ENCODE measurements around the gene MRPS30.
"Not testable (repeated sequence)": the region's sequence is repeated elsewhere in the genome, so short reads cannot be mapped to it uniquely, and the experiment has no call there.

Gene MRPS30

DNA sequence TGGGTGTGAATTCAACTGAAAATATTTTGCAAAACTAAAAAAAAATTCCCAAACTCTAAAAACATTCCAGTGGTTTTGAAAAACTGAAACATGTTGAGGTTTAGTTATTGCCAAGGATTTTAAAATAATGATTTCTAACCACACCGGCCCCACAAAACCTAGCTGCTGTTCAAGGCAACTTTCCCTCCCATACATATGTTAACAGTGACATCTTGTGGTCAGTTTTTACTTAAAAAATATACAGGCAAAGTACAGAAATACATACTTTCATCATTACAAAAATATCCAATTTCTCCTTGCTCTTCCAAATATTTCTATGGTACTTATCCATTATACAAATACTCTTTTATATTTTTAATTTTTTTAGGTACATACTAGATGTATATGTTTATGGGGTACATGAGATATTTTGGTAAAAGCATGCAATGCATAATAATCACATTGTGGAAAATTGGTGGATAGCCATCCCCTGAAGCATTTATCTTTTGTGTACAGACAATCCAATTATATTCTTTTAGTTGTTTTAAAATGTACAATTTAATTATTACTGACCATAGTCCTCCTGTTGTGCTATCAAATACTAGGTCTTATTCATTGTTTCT, 34.4 kb upstream of the MRPS30 start:
- no peak overlapping the region for H3K27ac ChIP-seq
- no peak overlapping the region for H3K4me3 ChIP-seq (ENCODE audit: low read depth, low read length)
- no peaks in the 10 kb centered on the region for H3K9me3 ChIP-seq (ENCODE audit: severe bottlenecking)
- no peak for DNase-seq
- no peaks in the 10 kb centered on the region for H3K27me3 ChIP-seq (ENCODE audit: insufficient read depth, low read depth, severe bottlenecking)
- no peaks in the 10 kb centered on the region; the same call in 1 of the 2 replicates for H3K36me3 ChIP-seq
- TF ChIP-seq, protein P1, sequence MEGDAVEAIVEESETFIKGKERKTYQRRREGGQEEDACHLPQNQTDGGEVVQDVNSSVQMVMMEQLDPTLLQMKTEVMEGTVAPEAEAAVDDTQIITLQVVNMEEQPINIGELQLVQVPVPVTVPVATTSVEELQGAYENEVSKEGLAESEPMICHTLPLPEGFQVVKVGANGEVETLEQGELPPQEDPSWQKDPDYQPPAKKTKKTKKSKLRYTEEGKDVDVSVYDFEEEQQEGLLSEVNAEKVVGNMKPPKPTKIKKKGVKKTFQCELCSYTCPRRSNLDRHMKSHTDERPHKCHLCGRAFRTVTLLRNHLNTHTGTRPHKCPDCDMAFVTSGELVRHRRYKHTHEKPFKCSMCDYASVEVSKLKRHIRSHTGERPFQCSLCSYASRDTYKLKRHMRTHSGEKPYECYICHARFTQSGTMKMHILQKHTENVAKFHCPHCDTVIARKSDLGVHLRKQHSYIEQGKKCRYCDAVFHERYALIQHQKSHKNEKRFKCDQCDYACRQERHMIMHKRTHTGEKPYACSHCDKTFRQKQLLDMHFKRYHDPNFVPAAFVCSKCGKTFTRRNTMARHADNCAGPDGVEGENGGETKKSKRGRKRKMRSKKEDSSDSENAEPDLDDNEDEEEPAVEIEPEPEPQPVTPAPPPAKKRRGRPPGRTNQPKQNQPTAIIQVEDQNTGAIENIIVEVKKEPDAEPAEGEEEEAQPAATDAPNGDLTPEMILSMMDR (IDR thresholded peaks at IDR 0.05; ENCODE audit: low read depth, low read length): no peak

DNA sequence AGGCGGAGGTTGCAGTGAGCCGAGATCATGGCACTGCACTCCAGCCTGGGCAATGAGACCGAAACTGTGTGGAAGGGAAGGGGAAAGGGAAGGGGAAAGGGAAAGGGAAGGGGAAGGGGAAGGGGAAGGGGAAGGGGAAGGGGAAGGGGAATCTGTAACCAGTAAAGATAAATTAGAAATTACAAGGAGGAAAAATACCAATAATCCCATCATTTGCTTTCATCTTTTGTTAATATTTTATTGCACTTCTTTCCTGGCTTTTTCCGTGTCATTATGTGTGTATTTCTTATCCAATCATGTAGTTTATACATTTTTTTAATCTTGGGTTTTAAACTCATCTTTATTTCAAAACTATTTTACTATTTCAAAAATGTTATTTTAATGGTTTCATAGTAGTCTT, 29.6 kb upstream of the MRPS30 start:
- no peaks in the 10 kb centered on the region for H3K9me3 ChIP-seq (ENCODE audit: severe bottlenecking)
- TF ChIP-seq, protein P1 (IDR thresholded peaks at IDR 0.05; ENCODE audit: low read depth, low read length): no peak
- H3K36me3 ChIP-seq: no peaks in the 10 kb centered on the region; the same call in none of the 2 replicates
- no peak for DNase-seq
- no peak overlapping the region for H3K27ac ChIP-seq
- H3K27me3 ChIP-seq (ENCODE audit: insufficient read depth, low read depth, severe bottlenecking): no peaks in the 10 kb centered on the region
- H3K4me3 ChIP-seq (ENCODE audit: low read depth, low read length): no peak overlapping the region

- no peaks in the 10 kb centered on the region for H3K9me3 ChIP-seq (ENCODE audit: severe bottlenecking)
- peaks cover 15% of the 10 kb centered on the region for H3K36me3 ChIP-seq
- TF ChIP-seq, protein P1 (IDR thresholded peaks at IDR 0.05; ENCODE audit: low read depth, low read length): no peak
- H3K27me3 ChIP-seq (ENCODE audit: insufficient read depth, low read depth, severe bottlenecking): no peaks in the 10 kb centered on the region
- H3K27ac ChIP-seq: no peak overlapping the region
- no peak for DNase-seq
- no peak overlapping the region for H3K4me3 ChIP-seq (ENCODE audit: low read depth, low read length)
These were observed 25.0 kb upstream of the MRPS30 start for GRCh38 chr5:44783634-44784315.

DNA sequence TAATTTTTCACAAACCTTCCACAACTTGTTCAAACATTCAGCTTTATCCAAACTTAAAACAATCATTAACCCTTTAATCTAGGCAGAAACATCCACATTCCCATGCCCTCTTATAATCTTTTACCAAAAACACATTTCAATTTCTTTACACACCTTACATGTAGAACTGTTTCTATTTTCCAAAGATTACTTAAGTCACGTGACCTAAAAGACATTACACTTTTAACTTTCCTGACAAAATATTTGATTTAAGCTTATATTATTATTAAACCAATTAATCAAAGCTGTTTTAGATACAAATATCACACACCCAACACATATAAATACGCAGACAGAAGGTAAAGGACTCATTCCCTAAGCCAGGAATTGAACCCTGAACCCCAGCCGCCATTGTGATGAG, 21.0 kb upstream of the MRPS30 start:
- Histone ChIP-seq H3K27me3 (ENCODE audit: insufficient read depth, low read depth, severe bottlenecking) (no peaks in the 10 kb centered on the region), H3K9me3 (ENCODE audit: severe bottlenecking) (no peaks in the 10 kb centered on the region), H3K36me3 (peaks cover 15% of the 10 kb centered on the region), H3K27ac (no peak overlapping the region), H3K4me3 (ENCODE audit: low read depth, low read length) (no peak overlapping the region)
- TF ChIP-seq, protein P1 (IDR thresholded peaks at IDR 0.05; ENCODE audit: low read depth, low read length): no peak
- no peak for DNase-seq

GRCh38 chr5:44789372-44789995, 19.3 kb upstream of the MRPS30 start:
- H3K4me3 ChIP-seq (ENCODE audit: low read depth, low read length); DNase-seq; H3K27me3 ChIP-seq (ENCODE audit: insufficient read depth, low read depth, severe bottlenecking); H3K9me3 ChIP-seq (ENCODE audit: severe bottlenecking); H3K27ac ChIP-seq: not testable (repeated sequence)
- H3K36me3 ChIP-seq: peaks cover 29% of the 10 kb centered on the region

DNA sequence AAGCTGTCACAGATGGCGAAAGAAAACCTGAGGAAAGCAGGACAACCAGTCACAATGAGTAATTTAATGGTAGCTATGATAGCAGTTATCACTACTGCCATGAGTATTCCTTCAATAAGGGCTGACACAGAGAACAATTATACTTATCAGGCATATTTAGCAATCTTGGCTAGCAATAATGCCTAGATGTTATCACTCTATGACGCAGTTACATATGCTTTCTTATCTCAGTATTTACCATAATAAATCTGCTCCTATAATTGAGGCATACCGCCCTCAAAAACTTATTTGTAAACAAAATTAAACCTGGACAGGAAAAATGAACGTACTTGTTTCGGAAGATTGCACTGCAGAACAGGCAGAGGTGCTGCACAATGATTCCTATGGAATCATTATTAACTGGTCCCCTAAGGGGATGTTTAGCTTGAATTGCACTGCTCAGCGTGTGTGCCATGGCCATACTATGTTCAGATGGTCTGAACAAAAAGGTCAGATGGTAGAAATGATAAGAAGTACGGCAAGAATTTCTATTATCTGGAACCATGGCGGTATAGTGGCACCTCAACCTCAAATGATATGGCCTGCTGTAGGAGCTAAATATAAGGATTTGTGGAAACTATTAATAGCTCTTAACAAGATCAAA, 16.6 kb upstream of the MRPS30 start:
- Histone ChIP-seq H3K36me3 (peaks cover 25% of the 10 kb centered on the region), H3K9me3 (ENCODE audit: severe bottlenecking) (peaks cover 13% of the 10 kb centered on the region)
- DNase-seq; H3K27me3 ChIP-seq (ENCODE audit: insufficient read depth, low read depth, severe bottlenecking); H3K27ac ChIP-seq; H3K4me3 ChIP-seq (ENCODE audit: low read depth, low read length): not testable (repeated sequence)

All from WERI-Rb-1 (cell line).